Fibroblast of mammary gland (primary cell): ENCODE data around the gene PPP1R13B.

Source experiments
- DNase-seq: peaks from one replicate; pipeline ENCODE4 v3.0.0-alpha.2; 2010; ENCODE audit warnings: low read depth
- H3K4me3 ChIP-seq: 2 replicates; pipeline ENCODE4 v1.5.1; 2011; ENCODE audit warnings: low read depth, mild to moderate bottlenecking, low read length, moderate library complexity; ENCODE audit not compliant: control insufficient read depth
- CTCF ChIP-seq: conservative IDR thresholded peaks from 2 replicates; pipeline ENCODE4 v1.5.1; 2011; ENCODE audit warnings: low read depth, low read length, inconsistent platforms; ENCODE audit not compliant: control insufficient read depth, insufficient read depth

PPP1R13B gene

GRCh38 chr14:103740991-103741689 is 106.2 kb downstream of the PPP1R13B start:
- DNase-seq: peak; percentile 22
- no peak for TF ChIP-seq CTCF
- H3K4me3 ChIP-seq: no peak overlapping the region

DNA sequence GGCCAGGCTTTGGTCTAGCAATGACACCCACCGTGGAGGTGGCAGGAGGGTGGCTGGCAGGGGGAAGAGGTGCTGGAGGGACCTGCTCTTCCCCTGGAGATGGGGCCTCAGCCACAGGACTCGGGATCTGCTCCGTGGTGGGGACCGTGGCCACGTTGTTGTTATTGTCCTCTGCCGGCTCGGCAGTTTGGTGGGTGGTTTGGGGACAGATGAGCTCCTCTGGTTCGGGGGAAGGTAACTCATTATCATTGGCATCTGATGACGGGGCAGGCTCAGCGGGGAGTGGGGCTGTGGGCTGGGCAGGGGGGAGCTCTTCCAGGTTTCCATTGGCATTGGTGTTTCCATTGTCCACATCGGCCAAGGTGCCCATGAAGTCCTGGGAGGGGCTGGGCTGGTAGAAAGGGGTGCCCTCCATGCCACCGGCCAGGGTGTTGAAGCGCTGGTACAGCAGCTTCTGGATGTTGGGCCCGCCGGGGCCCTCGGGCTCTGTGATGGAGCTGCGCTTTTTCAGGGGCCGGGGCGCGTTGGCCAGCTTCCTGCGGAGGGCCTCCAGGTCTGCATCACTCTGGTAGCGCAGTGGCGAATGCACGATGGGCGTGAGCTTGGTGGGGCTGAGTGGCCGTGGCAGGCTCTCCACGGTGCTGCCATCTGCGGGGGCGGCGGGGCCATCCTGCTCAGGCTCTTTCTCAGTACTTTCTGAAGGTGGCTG is 107.4 kb downstream of the PPP1R13B start:
- DNase-seq: no peak
- H3K4me3 ChIP-seq: no peak overlapping the region
- TF ChIP-seq CTCF: no peak

GRCh38 chr14:103739466-103739792 is 107.9 kb downstream of the PPP1R13B start:
- no peak overlapping the region for H3K4me3 ChIP-seq
- TF ChIP-seq CTCF: no peak
- DNase-seq: no peak

- H3K4me3 ChIP-seq: no peak overlapping the region
- TF ChIP-seq CTCF: no peak
- DNase-seq: no peak
These were observed 108.5 kb downstream of the PPP1R13B start for GRCh38 chr14:103738701-103739451.

- TF ChIP-seq CTCF: no peak
- no peak overlapping the region for H3K4me3 ChIP-seq
- DNase-seq: no peak
These were observed 109.2 kb downstream of the PPP1R13B start for GRCh38 chr14:103738166-103738565.

DNA sequence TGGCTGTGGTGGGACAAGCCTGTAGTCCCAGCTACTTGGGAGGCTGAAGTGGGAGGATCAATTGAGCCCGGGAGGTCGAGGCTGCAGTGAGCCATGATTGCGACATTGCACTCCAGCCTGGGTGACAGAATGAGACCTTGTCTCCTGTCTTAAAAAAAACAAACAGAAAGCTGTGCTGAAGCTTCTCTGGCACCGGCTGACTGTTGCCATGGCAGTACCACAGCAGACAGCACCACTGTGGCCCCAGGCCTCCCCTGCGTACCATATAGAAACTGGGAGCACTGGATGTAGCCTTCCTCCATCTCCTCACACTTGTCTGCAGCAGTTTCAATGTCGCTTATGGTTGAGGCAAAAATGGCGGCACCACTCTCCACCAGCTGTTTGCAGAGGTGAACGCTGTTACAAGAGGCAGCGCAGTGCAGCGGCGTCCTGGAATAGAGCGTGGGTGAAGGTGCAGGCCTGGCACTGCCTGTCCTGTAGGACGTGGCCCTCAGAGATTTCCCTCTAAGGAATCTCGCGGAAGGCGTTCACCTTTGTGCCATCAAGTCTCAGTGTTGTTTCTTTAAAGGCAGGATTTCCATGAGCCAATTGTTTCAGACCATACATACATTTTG is 109.8 kb downstream of the PPP1R13B start:
- DNase-seq: no peak
- no peak for TF ChIP-seq CTCF
- H3K4me3 ChIP-seq: no peak overlapping the region
